Measurements from ENCODE around the gene TBC1D21.

Gene TBC1D21

DNA sequence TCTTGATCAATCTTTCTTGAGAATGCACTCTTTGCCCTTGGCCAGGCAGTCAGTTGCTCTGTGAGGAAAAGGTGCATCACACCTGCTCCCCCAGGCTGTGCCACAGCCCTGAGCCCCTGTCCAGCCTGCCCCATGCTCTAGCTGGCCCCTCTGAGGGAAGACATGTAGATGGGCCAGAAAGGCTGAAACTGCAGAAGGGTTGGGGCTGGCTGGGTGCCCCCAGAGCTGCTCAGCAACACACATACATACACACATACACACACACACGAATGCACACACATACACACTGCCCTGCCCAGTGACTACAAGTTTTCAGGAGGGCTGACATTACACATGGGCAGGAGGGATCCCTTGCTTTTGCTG is 16.4 kb downstream of the TBC1D21 start:
- no peak for DNase-seq

DNA sequence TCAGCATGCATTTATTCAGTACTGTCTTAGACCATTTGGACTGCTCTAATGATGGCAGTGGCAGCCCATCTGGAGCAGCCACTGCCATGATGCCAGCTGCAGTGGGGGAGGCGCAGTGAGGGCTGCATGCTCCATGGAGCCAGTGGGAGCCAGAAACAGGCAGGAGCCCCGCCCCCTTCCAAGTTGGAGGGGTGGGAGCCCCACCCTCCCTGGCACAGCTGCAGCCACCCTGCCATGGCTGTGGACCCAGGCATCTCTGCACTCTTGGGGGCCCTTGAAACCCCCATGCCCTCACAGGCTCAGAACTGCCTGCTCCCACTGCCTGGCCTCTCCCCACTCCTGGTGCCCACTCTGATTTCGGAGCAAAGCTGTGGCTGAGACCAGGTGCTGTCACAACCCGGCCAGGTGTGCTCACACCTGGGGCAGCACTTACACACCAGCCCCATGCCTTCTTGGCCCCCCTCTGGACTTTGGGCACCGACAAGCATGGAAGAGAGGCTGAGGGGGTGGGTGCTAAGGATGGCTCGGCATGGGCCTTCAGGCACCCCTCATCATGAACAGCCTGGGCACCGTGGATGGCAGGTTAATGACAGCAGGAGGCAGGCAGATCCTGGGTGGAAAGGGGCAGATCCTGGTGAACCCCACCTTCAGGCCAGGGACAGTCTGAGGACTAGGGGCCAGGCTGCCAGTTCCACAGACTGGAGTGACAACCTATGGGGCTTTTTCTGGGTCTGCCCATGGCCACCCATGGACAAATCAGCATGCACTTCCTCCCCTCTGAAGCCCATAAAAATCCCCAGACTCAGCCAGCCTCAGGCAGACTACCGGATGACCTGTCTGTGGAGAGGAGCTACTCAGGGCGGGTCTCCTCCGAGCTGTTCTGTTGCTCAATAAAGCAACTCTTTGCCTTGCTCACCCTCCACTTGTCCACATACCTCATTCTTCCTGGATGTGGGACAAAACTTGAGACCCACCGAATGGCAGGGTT is 18.3 kb downstream of the TBC1D21 start:
- DNase-seq = no peak

DNA sequence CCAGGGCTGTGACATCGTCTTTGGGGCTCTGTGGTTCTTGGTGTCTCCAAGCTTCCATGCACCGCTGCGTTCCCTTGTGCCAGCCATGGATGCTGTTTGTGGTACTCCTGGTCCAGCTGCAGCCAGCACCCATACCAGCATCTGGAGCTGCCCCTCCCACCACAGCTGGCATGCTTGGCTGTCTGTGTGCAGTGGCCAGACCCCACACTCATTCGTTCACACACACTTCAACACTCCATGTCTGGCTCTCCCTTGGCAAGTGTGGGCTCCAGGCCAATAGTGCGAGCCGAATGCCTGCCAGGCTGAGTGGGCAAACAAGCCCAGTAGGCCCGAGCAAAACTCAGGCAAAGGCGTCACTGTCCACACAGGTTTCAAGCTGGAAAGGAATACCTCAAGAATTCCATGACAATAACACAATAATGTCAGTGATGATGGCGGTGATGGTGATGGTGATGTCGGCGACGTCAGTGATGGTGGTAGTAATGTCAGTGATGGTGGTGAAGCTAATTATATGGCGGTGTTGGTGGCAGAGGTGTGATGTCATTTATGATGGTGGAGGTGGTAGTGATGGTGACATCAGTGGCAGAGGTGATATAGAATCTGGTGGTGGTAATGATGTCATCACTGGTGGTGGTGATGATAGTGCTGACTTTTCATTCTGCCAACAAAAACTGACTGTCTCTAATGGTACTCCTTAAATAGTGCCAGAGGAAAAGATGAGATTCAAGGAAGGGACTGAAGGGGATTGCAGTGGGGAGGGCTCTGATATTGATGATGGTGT is 19.3 kb downstream of the TBC1D21 start:
- DNase-seq = no peak

DNA sequence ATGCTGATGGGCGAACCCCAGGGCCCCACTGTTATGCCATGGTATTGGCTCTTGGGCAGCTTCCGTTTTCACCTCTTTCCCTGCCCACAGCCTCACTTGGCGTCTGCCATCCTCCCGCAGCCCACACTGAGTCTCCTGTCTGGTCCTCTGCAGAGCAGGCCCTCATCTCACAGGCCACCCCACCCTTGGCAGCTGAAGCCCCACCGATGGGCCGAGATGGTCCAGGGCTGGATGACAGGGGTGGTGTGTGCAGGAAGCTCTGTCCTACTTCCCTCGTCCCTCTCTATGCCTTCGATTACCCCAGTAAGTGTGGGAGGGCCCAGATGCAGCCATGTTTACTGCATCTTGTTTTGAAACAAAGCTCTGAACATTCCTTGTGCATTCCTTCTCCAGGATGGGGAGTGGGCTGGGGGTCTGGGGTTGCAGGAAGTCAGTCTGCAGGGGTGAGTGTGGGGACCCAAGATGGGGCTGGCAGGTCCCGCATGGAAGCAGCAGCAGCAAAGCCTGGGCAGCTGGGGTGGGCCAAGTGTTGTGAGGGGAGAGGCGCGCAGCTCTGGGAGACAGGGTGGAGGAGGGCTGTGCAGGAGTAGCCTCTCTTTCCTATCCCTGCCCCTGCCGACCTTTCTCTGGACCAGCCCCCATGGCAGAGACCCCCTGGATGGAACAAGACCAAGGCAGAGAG is 20.9 kb downstream of the TBC1D21 start:
- no peak for DNase-seq

DNA sequence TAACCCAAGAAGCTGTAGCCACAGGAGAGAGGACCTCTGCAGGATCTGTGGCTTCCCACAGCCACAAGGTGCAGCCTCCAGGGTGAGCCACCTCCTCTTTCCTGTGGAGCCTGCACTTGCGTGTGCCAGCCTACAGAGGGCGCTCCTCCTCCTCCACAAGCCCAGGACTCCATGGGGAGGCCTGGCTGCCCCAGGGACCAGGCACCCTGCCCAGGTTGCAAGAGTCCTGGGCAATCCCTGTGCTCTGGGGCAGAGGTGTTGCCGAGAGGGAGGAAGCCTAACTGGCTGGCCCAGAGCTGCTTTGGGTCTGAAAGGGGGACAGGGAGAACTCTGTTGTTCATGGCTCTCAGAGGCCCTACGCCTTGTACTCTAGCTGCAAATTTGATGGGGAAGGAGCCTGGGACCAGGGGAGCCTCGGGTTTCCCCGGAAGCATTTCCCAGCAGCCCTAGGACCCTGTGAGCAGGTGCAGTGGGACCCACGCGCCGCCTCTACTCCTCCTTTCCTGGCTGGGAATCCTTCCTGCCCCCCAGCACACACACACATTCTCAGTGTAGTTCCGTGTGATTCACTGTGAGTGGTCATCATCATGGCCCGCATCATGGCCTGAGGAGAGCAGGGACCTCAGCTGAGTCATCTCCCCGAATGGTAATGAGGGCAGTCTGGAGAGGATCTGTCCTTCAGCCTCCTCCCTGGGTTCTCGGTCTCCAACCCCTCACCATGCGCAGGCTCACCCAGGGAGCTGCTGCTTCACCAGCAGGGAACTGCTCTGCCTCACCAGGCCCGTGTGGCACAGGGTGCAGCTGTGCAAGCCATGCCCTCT is 24.3 kb downstream of the TBC1D21 start:
- DNase-seq = peak; percentile 69

DNA sequence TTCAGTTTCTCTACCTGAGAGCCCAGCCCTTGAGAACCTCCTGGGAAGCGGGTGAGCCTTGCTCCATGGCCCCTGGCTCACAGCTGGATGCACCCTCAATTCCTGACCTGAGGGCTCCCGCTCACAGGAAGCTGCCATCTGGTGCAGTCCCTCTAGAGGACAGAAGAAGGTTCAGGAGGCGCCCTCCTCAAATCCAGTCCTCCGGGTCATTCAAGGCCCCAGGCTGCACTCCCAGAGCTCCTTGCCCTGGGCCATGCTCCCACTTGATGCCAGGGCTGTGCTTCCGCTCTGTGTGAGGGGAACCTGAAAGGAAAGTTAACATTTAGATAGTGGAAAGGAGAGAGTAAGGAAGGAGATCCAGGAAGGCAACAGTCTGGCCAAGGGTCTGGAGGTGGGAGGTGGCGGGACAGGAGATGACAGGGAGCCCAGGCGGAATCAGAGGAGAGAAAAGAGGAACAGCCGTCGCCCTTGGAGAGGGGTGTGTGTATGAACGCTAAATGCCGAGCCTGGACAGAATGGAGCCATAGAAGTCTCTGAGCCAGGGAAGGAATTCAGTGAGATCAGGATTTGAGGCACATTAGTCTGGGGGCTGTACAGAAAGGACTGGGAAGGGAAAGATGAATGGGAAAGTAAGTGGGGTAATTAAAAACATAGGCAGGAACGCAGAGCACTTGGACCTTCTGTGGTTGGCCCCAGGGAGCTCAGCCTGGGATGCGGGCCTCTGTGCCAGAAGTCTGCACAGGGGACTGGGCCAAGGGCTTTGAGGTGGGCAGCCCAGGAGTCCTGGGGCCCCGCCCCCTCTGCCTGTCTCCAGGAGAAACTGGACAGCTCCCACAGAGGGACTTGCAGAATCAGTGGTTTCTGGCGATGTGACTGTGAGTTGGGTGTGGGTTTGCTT is 26.1 kb downstream of the TBC1D21 start:
- DNase-seq = peak; percentile 24

DNA sequence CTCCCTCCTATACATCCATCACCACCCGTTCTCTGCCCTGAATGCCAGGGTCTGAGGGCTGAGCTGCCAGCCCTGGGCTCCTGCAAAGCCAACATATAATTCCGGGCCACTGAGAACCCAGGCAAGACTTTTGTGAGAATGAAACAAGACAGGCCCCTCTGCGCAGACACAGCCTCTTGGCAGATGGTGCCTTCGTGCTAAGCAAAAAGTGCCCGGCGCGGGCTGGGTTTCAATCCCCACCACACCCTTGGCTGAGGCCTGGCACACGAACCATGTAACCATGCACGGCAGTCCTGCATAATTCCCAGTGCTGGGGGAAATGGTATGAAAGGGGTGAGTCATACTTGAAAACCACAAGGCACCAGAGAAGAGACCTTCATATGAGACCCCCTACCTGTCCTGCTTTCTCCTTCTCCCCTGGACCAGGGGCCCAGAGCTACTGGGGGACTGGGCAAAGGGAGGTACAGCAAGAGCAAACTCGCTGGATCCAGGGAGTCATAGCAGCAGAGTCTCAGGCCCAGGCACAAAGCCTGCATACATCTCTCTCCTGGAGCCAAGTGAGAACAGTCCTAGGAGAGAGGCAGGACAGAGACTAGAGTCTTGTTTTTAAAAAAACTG is 26.8 kb downstream of the TBC1D21 start:
- DNase-seq = peak; percentile 67

DNA sequence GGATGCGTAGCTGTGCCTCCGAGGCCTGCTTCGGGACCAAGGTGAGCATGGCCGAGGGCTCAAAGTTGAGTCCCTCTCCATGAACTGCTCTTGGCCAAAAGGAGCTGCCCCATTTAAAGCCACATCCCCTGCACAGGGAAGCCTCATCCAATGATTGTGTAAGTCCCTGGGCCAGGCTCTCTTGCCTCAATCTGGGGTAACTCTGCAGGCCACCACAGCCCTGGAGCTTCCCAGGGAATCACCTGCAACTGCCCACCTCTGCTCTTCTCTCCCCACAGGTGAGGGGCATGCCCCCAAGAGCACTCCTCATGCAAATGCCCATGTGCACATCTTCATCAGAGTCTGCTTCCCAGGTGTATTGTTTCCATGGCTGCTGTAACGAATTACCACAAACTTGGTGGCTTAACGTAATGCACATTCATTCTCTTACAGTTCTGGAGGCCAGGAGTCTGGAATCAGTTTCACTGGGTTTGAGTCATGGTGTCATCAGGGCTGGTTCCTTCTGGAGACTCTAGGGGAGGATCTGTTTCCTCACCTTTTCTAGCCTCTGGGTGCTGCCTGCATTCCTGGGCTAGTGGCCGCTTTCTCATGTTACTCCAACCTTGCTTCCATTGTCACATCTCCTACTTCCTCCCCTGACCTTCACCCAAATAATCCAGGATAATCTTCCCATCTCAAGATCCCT is 27.9 kb downstream of the TBC1D21 start:
- no peak for DNase-seq

DNA sequence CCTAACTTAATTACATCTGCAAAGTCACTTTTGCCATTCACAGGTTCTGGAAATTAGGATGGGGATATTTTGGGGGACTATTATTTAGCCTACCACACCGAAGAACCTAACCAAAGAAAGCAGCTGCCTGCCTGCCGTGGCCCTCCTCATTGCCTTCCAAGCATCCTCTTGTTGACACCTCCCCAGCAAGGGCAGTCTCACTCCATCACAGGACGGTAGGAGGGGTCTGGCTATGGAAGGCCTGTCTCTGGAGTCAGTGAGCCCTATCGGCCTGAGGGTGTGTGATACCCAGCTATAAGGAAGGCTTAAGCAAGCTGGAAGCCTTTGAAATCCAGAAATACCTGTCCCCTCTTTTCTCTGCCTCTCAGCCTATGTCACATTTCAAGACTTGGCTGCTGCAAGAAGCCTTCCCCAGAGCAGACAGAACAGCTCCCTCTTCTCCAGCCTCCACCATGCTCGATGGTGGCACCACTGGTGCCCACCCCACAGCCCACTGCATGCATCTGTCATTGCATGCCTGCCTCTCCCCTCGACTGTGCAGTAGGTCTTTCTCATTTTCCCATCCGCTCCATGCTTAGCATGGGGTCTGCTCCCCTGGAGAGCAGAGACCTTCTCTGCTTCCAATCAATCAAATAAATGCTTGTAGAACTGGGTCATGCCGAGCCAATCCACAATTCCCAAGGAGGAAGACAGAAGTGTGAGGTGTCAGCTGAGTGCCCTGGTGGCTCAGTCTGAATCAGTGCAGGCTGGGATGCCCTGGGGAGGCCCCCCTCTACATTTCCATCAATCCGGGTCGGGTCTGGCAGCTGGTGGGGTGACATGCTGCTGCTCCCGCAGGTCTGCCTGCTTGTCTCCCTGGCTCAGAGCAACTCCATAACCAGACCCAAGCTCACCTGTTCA is 29.0 kb downstream of the TBC1D21 start:
- no peak for DNase-seq

DNA sequence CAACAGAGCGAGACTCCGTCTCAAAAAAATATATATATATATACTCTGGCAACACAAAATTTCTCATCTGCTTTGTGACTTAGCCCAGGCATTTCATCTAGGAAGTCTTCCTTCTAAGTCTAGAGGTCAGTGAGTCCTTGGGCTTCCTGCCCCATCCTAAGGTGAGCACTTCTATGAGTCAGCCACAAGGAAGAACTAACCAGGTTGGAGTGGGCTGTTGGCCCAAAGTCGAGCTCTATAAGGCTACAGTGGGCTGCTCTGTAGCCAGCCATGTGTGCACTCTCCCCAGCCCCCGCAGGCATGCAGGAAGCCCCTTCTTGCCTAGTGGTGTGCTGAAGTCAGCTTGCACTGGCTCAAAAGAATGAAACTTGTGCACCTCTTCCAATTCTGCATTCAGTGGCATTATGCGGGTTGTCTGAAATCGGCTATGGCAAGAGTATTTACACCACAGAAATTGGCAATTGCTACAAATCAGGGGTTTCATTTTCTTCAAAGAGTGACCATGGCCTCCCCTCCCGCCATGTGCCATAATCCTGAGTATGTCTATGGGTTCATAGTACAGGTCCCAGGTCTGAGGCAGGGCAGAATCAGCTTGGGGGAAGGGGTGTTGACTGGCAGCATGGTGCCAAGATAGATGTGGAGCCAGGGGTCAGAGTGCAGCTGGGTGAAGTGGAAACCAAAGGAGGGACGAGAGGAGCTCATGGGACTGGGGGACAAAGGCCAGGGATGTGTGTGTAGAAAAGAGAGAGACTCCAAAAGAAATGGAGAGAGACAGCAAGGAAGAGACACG is 30.9 kb downstream of the TBC1D21 start:
- no peak for DNase-seq

DNA sequence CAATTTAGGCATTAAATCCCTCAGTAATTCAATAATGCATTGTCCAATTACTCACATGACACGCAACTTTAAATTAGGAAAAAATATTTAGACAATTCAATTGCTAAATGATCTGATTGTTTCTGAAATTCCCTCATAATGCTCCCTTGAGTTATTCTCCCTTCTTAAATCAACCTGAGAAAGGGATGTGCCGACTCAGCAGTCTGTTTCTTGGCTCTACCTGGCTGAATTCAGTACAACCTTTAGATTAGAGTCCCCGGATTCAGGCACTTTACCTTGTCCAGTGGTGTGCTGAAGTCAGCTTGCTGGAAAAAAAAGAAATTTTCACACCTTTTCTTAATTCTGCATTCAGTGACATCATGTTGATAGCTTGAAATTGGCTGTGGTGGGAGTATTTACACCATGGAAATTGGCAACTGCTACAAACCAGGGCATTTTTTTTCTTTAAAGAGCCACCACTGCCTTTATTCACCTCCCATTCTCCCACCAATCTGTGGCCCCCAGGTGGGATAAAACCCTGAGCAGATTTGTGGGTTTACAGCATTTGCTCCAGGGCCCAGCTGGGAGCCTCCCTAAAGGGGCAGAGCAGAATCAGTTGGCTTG is 32.0 kb downstream of the TBC1D21 start:
- no peak for DNase-seq

DNA sequence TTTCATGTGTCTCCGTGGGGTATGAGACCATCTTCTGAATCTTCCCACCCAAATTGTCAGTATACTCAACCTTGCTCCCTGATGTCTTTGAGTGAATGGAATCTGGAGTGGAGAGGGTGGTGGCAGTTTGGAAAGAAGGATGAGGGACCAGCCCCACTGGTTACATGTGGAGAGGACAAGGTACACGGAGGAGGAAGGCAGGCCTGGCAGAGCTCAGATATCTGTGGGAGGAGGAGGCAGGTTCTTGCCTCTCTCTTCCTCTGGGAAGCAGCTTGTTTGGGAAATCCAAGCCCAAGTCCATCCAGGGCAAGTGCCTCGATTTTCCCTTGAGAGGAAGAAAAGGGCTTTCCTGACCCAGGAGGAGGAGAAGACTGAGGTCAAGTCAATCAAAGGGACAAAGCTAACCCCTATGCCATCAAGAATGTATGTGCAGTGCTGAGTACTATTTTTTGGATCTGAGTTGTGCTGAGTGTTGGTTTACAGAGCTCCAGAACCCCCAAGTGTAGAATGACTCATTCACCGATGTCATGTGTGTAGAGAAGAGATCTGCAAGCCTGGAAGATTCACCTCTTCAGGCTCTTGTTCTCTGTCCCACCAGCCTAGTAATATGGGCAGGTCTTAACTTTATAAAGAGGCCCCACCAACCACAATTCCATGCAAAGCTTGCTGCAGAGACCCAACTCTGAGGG is 33.1 kb downstream of the TBC1D21 start:
- DNase-seq = peak; percentile 56

DNA sequence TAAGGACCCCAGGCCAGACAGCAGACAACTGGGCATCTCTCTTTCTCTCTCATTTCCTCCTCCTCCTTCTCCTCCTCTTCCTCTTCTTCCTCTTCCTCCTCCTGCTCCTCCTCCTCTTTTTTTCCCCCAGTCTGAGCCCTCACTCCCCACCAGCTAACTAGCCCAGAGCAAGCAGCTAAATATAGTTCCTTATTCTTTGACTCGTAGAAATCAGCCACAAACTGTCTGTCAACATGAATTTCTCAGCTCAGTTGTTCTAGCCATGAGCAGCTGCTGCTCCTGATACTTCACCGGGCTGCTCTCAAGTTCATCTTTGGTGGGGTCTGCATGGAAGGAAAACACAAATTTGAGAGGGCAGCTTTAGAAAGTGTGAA is 33.7 kb downstream of the TBC1D21 start:
- no peak for DNase-seq

DNA sequence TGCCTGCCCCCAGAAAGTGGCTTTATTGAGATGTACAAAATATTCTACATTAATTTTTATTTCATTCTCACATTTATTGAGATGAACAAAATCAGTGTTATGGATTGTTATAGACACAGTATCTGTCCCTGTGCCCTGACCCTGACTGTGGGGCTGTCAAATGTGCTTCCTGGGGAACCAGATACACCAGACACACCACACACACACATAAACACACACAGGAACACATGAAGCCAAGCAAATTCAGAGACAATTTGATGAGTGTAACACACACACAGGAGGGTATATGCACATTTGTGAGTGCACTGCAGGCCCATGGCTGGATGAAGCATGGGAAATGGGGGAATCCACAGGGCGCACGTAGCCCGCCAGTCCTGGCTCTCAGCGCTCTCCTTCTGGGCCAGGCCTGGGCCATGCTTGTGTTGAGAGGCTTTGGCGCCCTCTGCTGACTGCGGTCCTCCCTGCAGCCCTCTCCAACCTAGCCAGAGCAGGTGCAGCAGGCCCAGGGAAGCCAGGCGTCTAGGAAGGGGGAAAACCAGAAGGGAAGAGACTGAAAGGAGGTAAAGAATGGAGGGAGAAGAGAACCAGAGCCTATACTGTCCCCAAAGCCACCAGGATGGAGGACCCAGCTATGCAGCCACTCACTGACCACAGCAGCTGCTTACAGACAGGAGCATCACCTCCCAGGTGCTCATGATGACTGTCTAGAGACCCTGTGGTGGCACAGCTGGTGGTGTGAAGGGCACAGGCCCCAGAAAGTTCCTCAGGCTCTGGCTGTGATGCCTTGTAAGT is 34.9 kb downstream of the TBC1D21 start:
- peak; percentile 70 for DNase-seq

DNA sequence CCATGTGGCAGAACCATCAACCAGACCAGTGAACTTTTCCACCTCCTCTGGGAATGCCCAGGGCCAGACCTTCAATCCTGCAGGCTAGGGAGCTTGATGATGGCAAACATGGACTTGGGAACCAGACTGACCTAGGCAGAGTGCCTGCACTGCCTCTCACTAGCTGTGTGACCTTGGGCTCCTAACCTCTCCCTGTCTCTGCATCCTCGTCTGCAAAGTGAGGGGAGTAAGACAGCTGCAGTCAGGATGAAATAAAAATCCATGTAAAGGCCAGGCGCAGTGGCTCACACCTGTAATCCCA is 35.4 kb downstream of the TBC1D21 start:
- no peak for DNase-seq

DNA sequence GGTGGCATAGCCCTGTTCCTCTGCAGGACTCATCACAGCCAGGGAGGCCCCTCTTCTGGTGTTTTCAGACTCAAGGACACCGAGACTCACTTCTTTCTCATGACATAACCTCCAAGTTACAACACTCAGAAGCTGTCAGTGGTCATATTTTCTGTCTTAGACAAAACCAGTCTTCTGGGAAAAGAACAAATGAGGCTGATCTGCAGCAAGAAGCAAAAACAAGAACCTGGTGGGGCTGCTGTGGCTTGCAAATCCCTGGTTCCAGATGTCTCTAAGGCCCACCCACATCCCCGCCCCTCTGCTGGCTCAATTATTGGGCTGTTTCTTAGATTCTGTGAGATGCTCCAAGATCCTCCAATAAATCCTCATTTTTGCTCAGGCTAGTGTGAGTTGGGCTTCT is 36.3 kb downstream of the TBC1D21 start:
- no peak for DNase-seq
